ENCODE data around the gene ETV2.
"Not testable (repeated sequence)": the region's sequence is repeated elsewhere in the genome, so short reads cannot be mapped to it uniquely, and the experiment has no call there.

The ETV2 gene

GRCh38 chr19:35641515-35642151 lies at the start of gene ETV2:
TSS of gene ETV2 (plus strand) at chr19:35641745. CDS start at chr19:35642461, 716 bp downstream.
- Histone ChIP-seq H3K36me3 (ENCODE audit: control insufficient read depth, insufficient read depth, low read length, severe bottlenecking) (peaks cover 18% of the 10 kb centered on the region), H3K4me1 (ENCODE audit: control insufficient read depth, insufficient read depth, low read length) (peaks cover 8% of the 10 kb centered on the region), H3K9ac (ENCODE audit: low read length) (no peak within 1 kb of the TSS), H3K9me3 (ENCODE audit: control insufficient read depth, low read length) (no peaks in the 10 kb centered on the region), H3K27me3 (replicated peaks; ENCODE audit: control insufficient read depth, insufficient read depth, low read length) (no peaks in the 10 kb centered on the region), H3K4me3 (ENCODE audit: low read length) (no peak within 1 kb of the TSS)
- DNase-seq (ENCODE audit: low read depth), result peak; percentile 31

GRCh38 chr19:35592226-35592625 lies 49.3 kb upstream of the ETV2 start:
- H3K27me3 ChIP-seq (replicated peaks; ENCODE audit: control insufficient read depth, insufficient read depth, low read length), result peaks cover 17% of the 10 kb centered on the region
- DNase-seq (ENCODE audit: low read depth), result peak; percentile 45
- no peaks in the 10 kb centered on the region for H3K9me3 ChIP-seq (ENCODE audit: control insufficient read depth, low read length)

GRCh38 chr19:35595026-35595425 lies 46.5 kb upstream of the ETV2 start:
- not testable (repeated sequence) for H3K4me1 ChIP-seq (ENCODE audit: control insufficient read depth, insufficient read depth, low read length); DNase-seq (ENCODE audit: low read depth); H3K4me3 ChIP-seq (ENCODE audit: low read length); H3K9ac ChIP-seq (ENCODE audit: low read length); H3K36me3 ChIP-seq (ENCODE audit: control insufficient read depth, insufficient read depth, low read length, severe bottlenecking); H3K9me3 ChIP-seq (ENCODE audit: control insufficient read depth, low read length)
- peaks cover 15% of the 10 kb centered on the region for H3K27me3 ChIP-seq (replicated peaks; ENCODE audit: control insufficient read depth, insufficient read depth, low read length)

More at GRCh38 chr19:35592226-35592625, 49.3 kb upstream of the ETV2 start:
- no peak overlapping the region for H3K9ac ChIP-seq (ENCODE audit: low read length)
- H3K4me1 ChIP-seq (ENCODE audit: control insufficient read depth, insufficient read depth, low read length), result peaks cover 10% of the 10 kb centered on the region
- no peak overlapping the region for H3K4me3 ChIP-seq (ENCODE audit: low read length)
- H3K36me3 ChIP-seq (ENCODE audit: control insufficient read depth, insufficient read depth, low read length, severe bottlenecking), result no peaks in the 10 kb centered on the region

- Histone ChIP-seq H3K27me3 (replicated peaks; ENCODE audit: control insufficient read depth, insufficient read depth, low read length) (peaks cover 11% of the 10 kb centered on the region), H3K9me3 (ENCODE audit: control insufficient read depth, low read length) (no peaks in the 10 kb centered on the region), H3K4me3 (ENCODE audit: low read length) (no peak overlapping the region), H3K4me1 (ENCODE audit: control insufficient read depth, insufficient read depth, low read length) (no peaks in the 10 kb centered on the region), H3K9ac (ENCODE audit: low read length) (no peak overlapping the region), H3K36me3 (ENCODE audit: control insufficient read depth, insufficient read depth, low read length, severe bottlenecking) (no peaks in the 10 kb centered on the region)
- DNase-seq (ENCODE audit: low read depth), result no peak
These were observed 45.6 kb upstream of the ETV2 start for GRCh38 chr19:35595928-35596327.

- DNase-seq (ENCODE audit: low read depth), result no peak
- Histone ChIP-seq H3K9ac (ENCODE audit: low read length) (no peak overlapping the region), H3K27me3 (replicated peaks; ENCODE audit: control insufficient read depth, insufficient read depth, low read length) (peaks cover 17% of the 10 kb centered on the region), H3K36me3 (ENCODE audit: control insufficient read depth, insufficient read depth, low read length, severe bottlenecking) (no peaks in the 10 kb centered on the region), H3K4me3 (ENCODE audit: low read length) (no peak overlapping the region), H3K4me1 (ENCODE audit: control insufficient read depth, insufficient read depth, low read length) (no peaks in the 10 kb centered on the region), H3K9me3 (ENCODE audit: control insufficient read depth, low read length) (no peaks in the 10 kb centered on the region)
These were observed 45.1 kb upstream of the ETV2 start for GRCh38 chr19:35596366-35596999.

GRCh38 chr19:35601971-35602370 lies 39.6 kb upstream of the ETV2 start:
- H3K9me3 ChIP-seq (ENCODE audit: control insufficient read depth, low read length), result peaks cover 3% of the 10 kb centered on the region
- H3K9ac ChIP-seq (ENCODE audit: low read length), result no peak overlapping the region
- no peaks in the 10 kb centered on the region for H3K36me3 ChIP-seq (ENCODE audit: control insufficient read depth, insufficient read depth, low read length, severe bottlenecking)
- DNase-seq (ENCODE audit: low read depth), result no peak
- no peaks in the 10 kb centered on the region for H3K4me1 ChIP-seq (ENCODE audit: control insufficient read depth, insufficient read depth, low read length)
- H3K27me3 ChIP-seq (replicated peaks; ENCODE audit: control insufficient read depth, insufficient read depth, low read length), result peaks cover 11% of the 10 kb centered on the region
- H3K4me3 ChIP-seq (ENCODE audit: low read length), result no peak overlapping the region

GRCh38 chr19:35604436-35604835 lies 37.1 kb upstream of the ETV2 start:
- H3K9ac ChIP-seq (ENCODE audit: low read length); H3K4me1 ChIP-seq (ENCODE audit: control insufficient read depth, insufficient read depth, low read length); H3K36me3 ChIP-seq (ENCODE audit: control insufficient read depth, insufficient read depth, low read length, severe bottlenecking); H3K4me3 ChIP-seq (ENCODE audit: low read length); DNase-seq (ENCODE audit: low read depth): not testable (repeated sequence)
- H3K9me3 ChIP-seq (ENCODE audit: control insufficient read depth, low read length), result peaks cover 17% of the 10 kb centered on the region
- peaks cover 11% of the 10 kb centered on the region for H3K27me3 ChIP-seq (replicated peaks; ENCODE audit: control insufficient read depth, insufficient read depth, low read length)

GRCh38 chr19:35607170-35607569 lies 34.4 kb upstream of the ETV2 start:
- H3K4me3 ChIP-seq (ENCODE audit: low read length); H3K27me3 ChIP-seq (replicated peaks; ENCODE audit: control insufficient read depth, insufficient read depth, low read length); DNase-seq (ENCODE audit: low read depth); H3K4me1 ChIP-seq (ENCODE audit: control insufficient read depth, insufficient read depth, low read length); H3K36me3 ChIP-seq (ENCODE audit: control insufficient read depth, insufficient read depth, low read length, severe bottlenecking); H3K9ac ChIP-seq (ENCODE audit: low read length): not testable (repeated sequence)
- H3K9me3 ChIP-seq (ENCODE audit: control insufficient read depth, low read length), result peaks cover 17% of the 10 kb centered on the region

GRCh38 chr19:35607661-35608060 lies 33.9 kb upstream of the ETV2 start:
- H3K27me3 ChIP-seq (replicated peaks; ENCODE audit: control insufficient read depth, insufficient read depth, low read length), result peaks cover 2% of the 10 kb centered on the region
- no peak overlapping the region for H3K4me3 ChIP-seq (ENCODE audit: low read length)
- no peaks in the 10 kb centered on the region for H3K36me3 ChIP-seq (ENCODE audit: control insufficient read depth, insufficient read depth, low read length, severe bottlenecking)
- H3K9ac ChIP-seq (ENCODE audit: low read length), result no peak overlapping the region
- no peak for DNase-seq (ENCODE audit: low read depth)
- peaks cover 5% of the 10 kb centered on the region for H3K4me1 ChIP-seq (ENCODE audit: control insufficient read depth, insufficient read depth, low read length)
- peaks cover 17% of the 10 kb centered on the region for H3K9me3 ChIP-seq (ENCODE audit: control insufficient read depth, low read length)

- DNase-seq (ENCODE audit: low read depth), result no peak
- Histone ChIP-seq H3K4me3 (ENCODE audit: low read length) (no peak overlapping the region), H3K27me3 (replicated peaks; ENCODE audit: control insufficient read depth, insufficient read depth, low read length) (no peaks in the 10 kb centered on the region), H3K9me3 (ENCODE audit: control insufficient read depth, low read length) (peaks cover 17% of the 10 kb centered on the region), H3K4me1 (ENCODE audit: control insufficient read depth, insufficient read depth, low read length) (peaks cover 10% of the 10 kb centered on the region), H3K9ac (ENCODE audit: low read length) (no peak overlapping the region), H3K36me3 (ENCODE audit: control insufficient read depth, insufficient read depth, low read length, severe bottlenecking) (no peaks in the 10 kb centered on the region)
These were observed 33.3 kb upstream of the ETV2 start for GRCh38 chr19:35608251-35608650.

GRCh38 chr19:35609851-35610353 lies 31.6 kb upstream of the ETV2 start:
- H3K27me3 ChIP-seq (replicated peaks; ENCODE audit: control insufficient read depth, insufficient read depth, low read length), result no peaks in the 10 kb centered on the region
- DNase-seq (ENCODE audit: low read depth), result no peak
- peaks cover 17% of the 10 kb centered on the region for H3K9me3 ChIP-seq (ENCODE audit: control insufficient read depth, low read length)
- H3K9ac ChIP-seq (ENCODE audit: low read length), result no peak overlapping the region
- H3K4me1 ChIP-seq (ENCODE audit: control insufficient read depth, insufficient read depth, low read length), result peaks cover 10% of the 10 kb centered on the region
- H3K4me3 ChIP-seq (ENCODE audit: low read length), result no peak overlapping the region
- no peaks in the 10 kb centered on the region for H3K36me3 ChIP-seq (ENCODE audit: control insufficient read depth, insufficient read depth, low read length, severe bottlenecking)

All from adipocyte (in vitro differentiated cells).